Measurements from ENCODE around the gene CAMK1D. TPM values are rescaled to one million over a fixed set of nuclear protein-coding genes. Genes with fewer than 3 reads are reported as not detected.

CAMK1D gene
- total RNA-seq, 1 experiment from 2014 or later = 0.10 TPM

DNA sequence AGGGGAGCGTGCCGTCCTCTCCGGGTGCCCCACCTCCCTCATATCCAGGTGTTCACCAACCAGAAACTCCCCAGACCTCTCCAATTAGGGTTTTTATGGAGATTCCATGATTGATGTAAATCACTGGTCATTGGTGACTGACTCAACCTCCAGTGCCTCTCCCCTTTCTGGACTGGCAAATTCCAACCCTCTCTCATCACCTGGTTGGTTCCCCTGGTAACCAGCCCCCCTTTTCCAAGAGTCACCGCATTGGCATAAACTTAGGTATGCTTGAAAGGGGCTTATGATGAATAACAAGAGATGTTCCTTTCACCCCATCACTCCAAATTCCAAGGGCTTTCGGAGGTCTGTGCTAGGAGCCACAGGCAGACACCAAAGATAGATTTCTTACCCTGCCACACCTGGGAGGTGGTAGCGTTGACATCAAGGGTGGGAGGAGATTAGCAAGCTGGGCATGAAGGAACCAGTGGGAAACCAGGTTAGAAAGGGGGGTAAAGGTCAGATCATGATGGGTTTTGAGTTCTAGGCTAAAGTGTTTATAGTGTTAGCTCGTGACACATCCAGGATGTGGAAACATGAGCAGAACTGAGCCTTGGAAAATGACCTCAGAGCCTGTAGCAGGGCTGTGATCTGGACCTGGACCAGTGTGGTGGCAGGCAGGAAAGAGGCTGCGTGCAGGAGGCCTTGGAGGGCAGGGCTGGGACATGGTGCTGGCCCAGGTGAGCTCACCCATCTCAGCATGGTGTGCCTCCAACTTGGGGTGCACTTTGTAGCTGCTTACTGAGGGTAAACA lies 45.1 kb downstream of the CAMK1D start:
- DNase-seq (ENCODE audit: low spot score) = no peak
- in situ Hi-C loops (cut with HindIII; ENCODE audit: low sequenced_read_pairs) = no loop called here

DNA sequence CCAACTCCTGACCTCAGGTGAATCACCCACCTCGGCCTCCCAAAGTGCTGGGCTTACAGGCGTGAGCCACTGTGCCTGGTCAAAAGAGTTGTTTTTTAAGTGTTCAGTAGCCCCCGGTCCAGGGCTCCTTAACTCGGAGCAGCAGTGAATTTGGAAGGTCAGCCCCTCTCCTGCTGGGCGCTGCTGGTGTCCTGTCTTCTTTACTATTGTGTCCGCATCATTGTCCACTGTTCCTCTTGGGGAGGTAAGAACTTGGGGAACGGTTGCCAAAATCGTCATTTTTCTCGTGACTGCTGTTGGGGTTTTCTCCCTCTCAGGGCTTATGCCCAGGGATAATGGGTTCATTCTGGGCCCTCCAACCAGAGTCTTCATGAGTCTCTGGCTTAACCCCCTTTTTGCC lies 46.7 kb downstream of the CAMK1D start:
- in situ Hi-C loops (cut with HindIII; ENCODE audit: low sequenced_read_pairs) = no loop called here
- DNase-seq (ENCODE audit: low spot score) = no peak

DNA sequence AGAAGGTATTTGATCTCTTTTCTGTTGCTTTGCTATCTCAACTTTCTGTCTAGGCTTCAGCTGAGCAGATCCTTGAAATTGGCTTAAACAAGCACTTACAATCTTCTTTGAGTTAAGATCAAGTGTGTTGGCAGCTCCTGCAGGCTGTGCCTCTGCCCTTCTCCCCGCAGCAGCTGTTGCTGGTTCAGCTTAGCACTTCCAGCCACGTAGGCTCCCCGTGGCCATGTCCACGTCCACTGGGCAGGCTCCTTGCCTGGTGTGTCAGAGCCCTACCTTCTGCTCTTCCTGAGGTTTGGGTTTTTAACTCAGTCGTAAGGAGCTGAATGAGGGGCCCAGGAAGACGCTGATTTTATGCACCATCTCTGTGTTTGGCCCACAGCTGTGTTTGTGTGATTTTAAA lies 47.2 kb downstream of the CAMK1D start:
- no peak for DNase-seq (ENCODE audit: low spot score)
- in situ Hi-C loops (cut with HindIII; ENCODE audit: low sequenced_read_pairs) = no loop called here

DNA sequence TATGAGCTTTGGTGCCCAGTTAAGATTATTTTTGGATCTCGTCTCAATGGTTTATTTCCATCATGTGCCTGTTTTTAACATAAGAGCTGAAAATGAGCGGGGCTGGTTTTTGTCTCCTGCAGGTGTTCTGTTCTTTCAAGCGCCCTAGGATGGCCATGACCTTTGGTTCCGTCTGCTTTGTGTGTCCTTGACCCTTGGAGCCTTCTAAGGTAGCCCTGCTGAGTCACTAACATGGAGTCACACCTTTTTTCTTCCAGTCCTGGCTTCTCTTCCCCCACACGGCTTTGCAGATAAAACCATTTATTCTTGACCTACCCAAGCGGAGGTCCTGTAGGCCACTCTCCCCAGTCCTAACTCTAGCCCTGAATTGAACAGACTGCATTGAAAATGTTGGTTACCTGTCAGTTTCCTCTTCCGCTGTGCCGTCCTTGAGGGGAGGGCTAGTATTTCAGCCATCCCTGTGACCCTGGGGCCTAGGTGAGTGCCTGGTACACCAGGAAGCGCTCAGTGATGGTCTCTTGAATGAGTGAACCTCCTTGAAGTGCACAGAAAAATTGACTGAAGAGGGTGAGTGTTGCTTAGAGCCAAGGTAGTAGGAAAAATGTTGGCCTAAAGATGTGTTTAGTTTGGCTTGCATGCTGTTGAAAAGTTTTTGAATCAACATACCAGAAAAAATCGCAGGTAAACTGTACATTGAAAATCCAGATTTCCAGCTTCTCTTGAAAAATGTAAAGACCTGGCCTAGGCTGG lies 48.0 kb downstream of the CAMK1D start:
- in situ Hi-C loops (cut with HindIII; ENCODE audit: low sequenced_read_pairs) = no loop called here
- no peak for DNase-seq (ENCODE audit: low spot score)

DNA sequence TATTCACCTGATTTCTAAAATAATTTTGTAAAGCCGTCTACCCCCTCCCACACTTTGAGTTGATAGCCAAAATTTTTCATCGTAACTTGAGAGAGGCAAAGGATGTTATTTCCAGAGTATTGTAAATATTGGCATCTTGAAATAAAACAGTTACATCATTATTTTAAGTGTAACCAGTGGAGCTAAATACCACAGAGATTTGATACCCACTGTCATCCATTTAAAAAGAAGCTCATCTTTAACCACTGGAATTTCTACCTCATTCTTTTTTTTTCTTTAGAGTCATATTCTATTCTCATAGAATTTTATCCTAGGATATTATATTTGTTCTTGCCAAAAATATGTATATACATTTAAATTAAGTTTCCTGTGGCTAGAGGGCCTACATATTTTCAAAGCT lies 48.6 kb downstream of the CAMK1D start:
- DNase-seq (ENCODE audit: low spot score) = no peak
- in situ Hi-C loops (cut with HindIII; ENCODE audit: low sequenced_read_pairs) = no loop called here

DNA sequence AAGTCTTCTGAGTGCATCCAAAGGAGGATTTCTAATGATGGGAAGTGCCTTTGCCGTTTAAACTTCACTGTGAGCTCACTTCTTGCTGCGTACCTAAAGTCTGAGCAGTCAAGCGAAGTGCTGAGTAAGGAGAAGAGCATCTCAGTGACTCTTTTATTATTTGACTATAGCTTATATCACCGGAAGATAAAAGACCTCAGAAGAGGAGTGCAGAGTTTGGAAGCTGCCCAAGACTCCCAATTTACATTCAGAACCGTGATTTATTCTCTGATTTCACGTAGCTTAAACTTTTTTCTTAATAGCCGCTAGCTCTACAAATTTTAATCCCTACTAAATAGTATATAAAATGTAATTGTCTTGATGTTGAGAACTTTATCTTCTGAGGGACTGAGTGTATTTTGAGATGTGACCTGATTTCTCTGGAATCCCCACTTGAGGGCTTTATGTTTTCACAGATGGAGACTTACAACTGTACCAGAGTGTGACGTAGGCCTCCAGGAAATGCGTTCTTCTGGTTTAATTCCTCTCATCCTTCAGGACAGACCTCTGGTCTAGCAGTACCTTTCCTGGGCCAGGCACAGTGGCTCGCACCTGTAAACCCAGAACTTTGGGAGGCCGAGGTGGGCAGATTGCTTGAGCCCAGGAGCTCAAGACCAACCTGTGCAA lies 51.1 kb downstream of the CAMK1D start:
- in situ Hi-C loops (cut with HindIII; ENCODE audit: low sequenced_read_pairs) = no loop called here

DNA sequence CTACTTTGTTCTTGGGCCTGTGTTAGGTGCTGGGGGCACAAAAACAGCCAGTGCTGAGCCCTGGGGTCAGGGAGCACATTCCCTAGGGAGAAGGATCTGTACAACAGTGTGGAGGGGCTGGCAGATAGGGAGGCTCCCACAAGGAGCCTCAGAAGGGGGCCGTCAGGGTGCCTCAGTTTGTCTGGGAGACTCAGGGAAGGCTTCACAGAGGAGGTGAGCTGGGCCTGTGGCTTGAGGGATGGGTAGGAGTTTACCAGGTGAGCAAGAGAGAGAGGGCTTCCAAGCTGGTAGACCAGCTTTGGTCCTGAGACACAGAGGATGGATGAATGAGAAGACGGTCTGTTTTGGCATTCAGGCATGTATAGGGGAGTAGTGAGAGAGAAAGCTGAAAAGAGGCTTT lies 52.1 kb downstream of the CAMK1D start:
- no peak for DNase-seq (ENCODE audit: low spot score)
- in situ Hi-C loops (cut with HindIII; ENCODE audit: low sequenced_read_pairs) = no loop called here

More for the DNA sequence above, 51.1 kb downstream of the CAMK1D start:
- DNase-seq (ENCODE audit: low spot score) = no peak

DNA sequence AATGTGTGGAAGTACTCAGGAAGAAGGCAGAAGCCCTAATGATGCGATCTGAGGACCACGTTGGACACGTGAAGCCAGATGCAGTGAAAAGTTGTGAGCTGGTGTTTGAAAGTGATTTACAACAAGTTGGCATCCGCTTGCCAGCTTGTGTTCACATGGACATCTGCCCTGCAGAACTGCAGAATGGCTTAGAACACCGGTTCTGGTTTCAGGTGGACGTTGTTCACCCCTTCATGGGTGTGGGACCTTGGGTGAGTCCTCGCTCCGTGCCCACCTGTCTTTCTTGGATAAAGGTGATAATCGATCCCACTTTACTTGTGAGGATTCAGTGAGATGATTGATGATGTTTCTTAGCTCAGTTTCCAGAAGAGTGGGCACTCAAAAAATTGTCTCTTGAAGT lies 53.8 kb downstream of the CAMK1D start:
- in situ Hi-C loops (cut with HindIII; ENCODE audit: low sequenced_read_pairs) = no loop called here
- DNase-seq (ENCODE audit: low spot score) = no peak

DNA sequence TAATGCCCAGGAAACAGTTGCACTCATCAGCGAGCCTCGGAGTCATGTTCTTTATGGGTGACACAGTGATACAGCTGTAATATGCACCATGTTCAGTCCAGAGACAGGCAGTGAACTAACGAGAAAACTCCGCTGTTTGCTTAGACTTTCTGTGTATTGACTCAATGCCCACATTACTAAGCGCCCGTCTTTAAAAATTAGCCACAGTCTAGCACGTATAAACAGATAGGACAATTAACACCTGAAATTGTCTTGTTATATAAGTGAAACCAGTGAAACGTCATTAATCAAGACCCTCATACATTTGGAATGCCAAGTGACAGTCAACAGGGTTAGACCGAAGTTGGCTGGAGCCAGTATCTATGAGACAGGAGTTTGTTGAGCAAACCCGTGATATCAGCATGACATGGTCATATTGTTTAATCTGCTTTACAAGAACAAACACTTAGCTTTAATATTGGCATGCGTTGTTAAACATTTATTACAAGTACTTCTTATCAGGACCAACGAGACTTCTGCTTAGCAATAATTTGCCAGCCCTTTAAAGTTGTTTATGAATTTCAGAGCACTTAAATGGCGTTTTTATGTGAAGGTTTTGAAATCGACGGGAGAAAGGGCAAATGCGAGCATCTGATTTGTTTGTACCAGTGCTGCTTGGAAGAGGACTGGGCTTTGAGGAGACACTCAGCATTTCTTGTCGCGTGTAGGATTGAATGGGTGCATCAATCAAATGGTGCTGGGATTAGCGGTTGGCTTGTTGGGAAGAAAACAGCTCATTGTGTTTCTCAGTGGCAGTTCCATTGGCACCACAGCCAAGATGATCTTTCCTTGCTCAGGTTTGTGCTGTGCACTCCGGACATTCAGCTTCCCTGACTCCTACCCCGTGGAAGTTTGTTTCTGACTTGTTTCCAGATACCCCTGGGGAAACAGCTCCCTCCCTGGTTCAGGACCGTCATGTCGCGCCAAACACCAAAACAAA lies 56.3 kb downstream of the CAMK1D start:
- in situ Hi-C loops (cut with HindIII; ENCODE audit: low sequenced_read_pairs) = no loop called here
- no peak for DNase-seq (ENCODE audit: low spot score)

DNA sequence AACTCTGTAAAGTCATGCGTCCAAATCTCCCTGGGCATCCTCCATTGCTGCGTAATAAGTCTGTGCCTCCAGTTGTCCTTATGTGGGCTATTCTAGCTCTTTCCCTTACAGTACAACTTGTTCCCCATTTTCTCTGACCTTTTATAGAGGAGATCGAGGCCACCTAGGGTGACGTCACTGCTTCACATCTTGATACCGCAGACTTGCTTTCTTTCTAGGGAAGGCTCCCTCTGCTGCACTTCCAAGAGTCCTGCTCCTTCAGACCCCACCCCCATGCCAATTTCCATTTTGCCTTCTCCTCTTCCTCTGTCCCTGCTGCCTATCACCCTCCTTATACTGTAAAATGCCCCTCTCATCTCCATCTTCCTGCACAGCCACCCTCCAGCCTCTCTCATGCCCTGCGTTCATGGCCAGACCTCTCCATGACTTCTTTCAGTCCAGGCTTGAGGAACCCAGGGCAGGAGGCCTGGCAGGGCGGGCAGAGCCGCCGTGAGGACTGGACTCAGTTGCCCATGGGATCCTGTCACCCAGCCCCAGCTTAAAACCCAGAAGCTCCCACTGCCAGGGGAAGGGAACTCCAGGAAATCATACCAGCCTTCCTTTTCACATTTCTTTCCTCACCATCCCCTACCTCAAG lies 57.5 kb downstream of the CAMK1D start:
- in situ Hi-C loops (cut with HindIII; ENCODE audit: low sequenced_read_pairs) = no loop called here
- DNase-seq (ENCODE audit: low spot score) = no peak

DNA sequence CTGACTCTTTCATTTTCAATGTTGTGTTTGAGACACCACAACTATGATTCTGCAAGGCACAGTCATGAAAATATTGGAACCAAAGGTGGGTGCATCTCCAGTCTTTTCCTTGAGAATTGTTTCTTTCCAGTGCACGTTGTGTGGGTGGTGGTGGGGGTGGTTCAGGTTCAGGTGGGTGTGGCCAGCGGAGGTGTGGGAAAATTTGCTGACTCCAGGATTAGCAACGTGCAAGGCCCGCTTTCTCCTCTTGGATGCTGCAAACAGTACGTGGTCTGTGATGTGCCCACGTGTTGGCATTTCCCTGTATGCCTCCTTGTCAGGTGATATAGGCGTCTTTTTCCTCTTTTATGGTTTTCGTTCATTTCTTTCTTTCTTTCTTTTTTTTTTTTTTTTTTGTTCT lies 59.1 kb downstream of the CAMK1D start:
- no peak for DNase-seq (ENCODE audit: low spot score)
- in situ Hi-C loops (cut with HindIII; ENCODE audit: low sequenced_read_pairs) = no loop called here

DNA sequence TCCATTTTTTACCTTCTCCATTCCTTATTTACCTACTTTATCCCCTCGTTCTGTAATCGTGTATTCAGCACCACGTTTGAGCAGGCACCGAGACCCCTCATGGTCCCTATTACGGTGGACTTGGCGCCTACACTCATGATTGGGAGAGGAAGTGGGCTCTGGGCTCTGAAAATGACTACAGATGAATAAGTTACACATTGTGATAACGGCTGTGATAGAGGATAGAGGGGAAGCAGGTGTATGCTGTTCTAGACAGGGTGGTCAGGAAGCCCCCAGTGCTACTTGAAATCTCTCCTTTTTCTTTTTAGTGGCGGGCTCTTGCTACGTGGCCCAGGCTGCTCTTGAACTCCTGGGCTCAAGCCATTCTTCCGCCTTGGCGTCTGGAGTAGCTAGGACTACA lies 59.8 kb downstream of the CAMK1D start:
- in situ Hi-C loops (cut with HindIII; ENCODE audit: low sequenced_read_pairs) = no loop called here
- DNase-seq (ENCODE audit: low spot score) = no peak

DNA sequence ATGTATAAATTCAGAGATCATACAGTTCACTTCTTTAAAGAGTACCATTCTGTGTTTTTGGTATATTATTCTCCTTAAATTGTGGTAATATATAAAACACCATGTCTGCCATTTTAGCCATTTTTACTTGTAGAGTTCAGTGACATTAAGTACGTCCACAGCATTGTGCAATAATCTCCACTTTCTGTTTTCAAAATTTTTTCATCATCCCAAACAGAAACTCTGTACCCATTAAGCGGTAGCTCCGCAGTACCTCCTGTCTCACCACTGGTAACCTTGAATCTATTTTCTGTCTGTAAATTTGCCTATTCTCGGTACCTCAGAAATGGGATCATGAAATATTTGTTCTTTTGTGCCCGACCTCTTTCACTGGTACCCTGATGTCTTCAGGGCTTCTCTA lies 60.3 kb downstream of the CAMK1D start:
- DNase-seq (ENCODE audit: low spot score) = no peak
- in situ Hi-C loops (cut with HindIII; ENCODE audit: low sequenced_read_pairs) = no loop called here

DNA sequence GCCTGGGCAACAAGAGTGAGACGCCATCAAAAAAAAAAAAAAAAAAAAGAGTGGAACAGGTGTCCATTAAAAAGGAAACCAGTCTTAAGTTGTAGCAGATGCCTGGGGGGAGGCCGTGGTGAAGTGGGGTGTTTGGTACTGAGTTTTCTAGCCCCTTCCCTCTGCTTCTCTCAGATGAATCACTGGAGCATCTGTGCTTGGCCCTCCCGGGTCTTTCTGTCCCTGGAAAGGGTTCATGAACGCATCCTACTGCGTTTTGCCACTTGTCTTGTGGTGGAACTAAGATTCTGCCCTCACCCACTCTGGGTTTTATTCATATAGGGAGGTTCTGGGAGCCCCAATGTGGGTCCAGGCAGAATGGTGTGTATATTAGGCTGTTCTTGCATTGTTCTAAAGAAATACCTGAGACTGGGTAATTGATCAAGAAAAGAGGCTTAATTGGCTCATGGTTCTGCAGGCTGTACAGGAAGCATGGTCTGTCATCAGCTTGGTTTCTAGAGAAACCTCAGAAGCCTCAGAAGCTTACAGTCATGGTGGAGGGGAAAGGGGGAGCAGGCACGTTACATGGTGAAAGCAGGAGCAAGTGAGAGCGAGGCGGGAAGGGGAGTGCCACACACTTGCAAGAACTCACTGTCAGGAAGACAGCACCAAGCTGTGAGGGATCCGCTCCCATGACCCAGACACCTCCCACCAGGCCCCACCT lies 63.5 kb downstream of the CAMK1D start:
- in situ Hi-C loops (cut with HindIII; ENCODE audit: low sequenced_read_pairs) = no loop called here

DNA sequence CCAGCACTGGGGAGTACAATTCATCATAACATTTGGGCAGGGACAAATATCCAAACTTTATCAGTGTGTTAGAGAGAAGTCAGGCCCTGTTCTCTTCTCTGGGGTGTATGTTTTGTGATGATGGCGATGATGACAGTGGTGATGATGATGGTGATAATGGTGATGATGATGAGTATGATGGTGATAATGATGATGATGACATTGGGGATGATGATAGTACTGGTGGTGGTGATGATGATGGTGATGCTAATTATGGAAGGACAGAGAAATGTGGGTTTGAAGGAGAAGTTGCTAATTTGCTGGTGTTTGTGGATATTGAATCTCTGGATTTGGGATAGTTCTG lies 64.0 kb downstream of the CAMK1D start:
- in situ Hi-C loops (cut with HindIII; ENCODE audit: low sequenced_read_pairs) = no loop called here
- no peak for DNase-seq (ENCODE audit: low spot score)

More for the DNA sequence above, 63.5 kb downstream of the CAMK1D start:
- DNase-seq (ENCODE audit: low spot score) = no peak

DNA sequence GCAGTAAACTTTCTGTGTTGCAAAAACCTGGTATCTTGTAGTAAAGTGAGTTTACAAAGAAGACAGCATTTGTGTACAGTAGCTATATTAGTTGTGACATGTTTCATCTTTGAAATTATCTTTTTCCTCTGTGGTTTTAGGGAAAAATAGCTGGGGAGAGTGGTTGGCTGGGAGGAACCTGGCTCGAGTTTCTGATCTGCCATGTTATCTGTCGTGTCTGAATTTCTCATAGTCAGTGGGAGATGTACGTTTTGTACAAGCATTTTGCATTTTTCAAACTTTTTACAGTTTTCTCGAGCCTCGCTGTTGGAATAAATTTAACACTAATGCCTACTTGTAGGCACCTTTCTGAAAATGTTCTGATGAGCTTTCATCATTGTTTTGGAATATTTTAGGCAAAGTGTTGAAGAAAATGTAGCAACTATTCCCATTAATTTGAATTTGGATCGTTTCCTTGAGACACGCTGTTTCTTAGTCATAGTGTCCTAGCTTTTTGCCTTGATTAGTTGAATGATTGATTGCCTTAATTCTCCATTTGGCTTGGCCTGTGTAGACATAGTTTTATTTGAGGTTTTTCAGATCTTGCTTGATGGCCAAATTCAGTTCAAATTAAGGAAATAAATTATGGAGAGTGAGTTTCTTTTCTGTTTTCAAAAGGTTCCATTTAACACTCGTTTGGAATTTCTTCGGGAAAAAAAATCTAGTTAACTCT lies 65.1 kb downstream of the CAMK1D start:
- in situ Hi-C loops (cut with HindIII; ENCODE audit: low sequenced_read_pairs) = no loop called here
- no peak for DNase-seq (ENCODE audit: low spot score)

DNA sequence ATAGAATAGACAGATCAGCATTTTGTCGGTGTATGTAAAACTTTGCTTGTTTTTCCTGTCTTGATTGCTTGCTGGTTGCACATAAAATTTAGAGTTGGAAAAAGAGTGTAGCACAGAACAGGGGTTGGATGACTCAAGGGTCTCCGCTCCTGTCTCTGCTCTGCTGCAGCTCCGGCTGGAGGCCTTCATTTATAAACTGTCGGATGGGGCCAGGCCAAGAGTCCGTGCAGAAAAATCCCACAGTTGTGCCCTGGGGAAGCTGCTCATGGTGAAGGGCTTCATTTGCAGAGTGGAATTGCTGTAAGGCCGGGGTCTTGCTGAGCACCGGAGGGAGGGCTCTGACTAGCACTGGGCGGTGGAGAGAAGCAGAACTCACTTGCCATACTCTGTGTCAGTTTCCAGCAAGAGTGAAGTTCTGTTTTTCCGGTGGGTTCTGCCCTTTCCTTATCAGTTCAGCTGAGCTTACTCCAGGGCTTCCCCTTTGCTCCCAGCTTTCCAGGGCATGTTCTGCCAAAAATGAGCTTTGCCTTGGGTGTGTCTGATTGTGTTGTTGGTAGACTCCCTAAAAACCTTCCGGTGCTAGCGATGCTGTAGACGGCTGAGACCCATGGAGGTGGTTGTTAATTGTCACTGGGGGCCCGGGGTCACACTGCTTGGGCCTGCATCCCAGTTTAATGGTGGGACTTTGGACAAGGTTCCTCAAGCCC lies 67.2 kb downstream of the CAMK1D start:
- in situ Hi-C loops (cut with HindIII; ENCODE audit: low sequenced_read_pairs) = no loop called here
- no peak for DNase-seq (ENCODE audit: low spot score)
